OCI-LY1 (cell line): ENCODE results near the gene C16orf90.

Experiments used
- CTCF ChIP-seq: fragments of 200-600 bp; sonication (generic), shearing (Covaris generic); IDR thresholded peaks from 2 replicates; pipeline ENCODE4 v1.5.1; 2017; ENCODE audit warnings: mild to moderate bottlenecking, antibody characterized with exemption, low read length, moderate library complexity, mixed read lengths
- EZH2 ChIP-seq: fragments of 200-600 bp; sonication (generic), shearing (Covaris generic); IDR thresholded peaks from 2 replicates; pipeline ENCODE4 v1.8.0; 2017; ENCODE audit warnings: borderline replicate concordance, mixed run types, mild to moderate bottlenecking, antibody characterized with exemption, low read length, moderate library complexity, mixed read lengths

GRCh38 chr16:3467921-3468320 lies 27.4 kb downstream of the C16orf90 start:
- TF ChIP-seq CTCF (no peak), EZH2 (no peak)
